Epithelial cell of esophagus (primary cell): ENCODE data around the gene STPG1.

Experiments used
- DNase-seq: peaks from one replicate; pipeline ENCODE4 v3.0.0; 2010; ENCODE audit warnings: low read depth
- H3K4me3 ChIP-seq: 2 replicates; pipeline ENCODE4 v1.5.1; 2011; ENCODE audit warnings: mild to moderate bottlenecking, low read length, control low read depth
- CTCF ChIP-seq: IDR thresholded peaks from 2 replicates; pipeline ENCODE4 v1.5.1; 2011; ENCODE audit warnings: low read depth, mild to moderate bottlenecking, low read length, control low read depth, inconsistent platforms; ENCODE audit not compliant: insufficient read depth; ENCODE audit errors: missing control alignments

Gene STPG1

GRCh38 chr1:24353292-24353891 is 60.2 kb downstream of the STPG1 start:
- H3K4me3 ChIP-seq, result no peak overlapping the region
- TF ChIP-seq CTCF, result no peak
- no peak for DNase-seq

- peak; percentile 76 for DNase-seq
- no peak overlapping the region for H3K4me3 ChIP-seq
- no peak for TF ChIP-seq CTCF
Measured at GRCh38 chr1:24351918-24352627, 61.5 kb downstream of the STPG1 start.

DNA sequence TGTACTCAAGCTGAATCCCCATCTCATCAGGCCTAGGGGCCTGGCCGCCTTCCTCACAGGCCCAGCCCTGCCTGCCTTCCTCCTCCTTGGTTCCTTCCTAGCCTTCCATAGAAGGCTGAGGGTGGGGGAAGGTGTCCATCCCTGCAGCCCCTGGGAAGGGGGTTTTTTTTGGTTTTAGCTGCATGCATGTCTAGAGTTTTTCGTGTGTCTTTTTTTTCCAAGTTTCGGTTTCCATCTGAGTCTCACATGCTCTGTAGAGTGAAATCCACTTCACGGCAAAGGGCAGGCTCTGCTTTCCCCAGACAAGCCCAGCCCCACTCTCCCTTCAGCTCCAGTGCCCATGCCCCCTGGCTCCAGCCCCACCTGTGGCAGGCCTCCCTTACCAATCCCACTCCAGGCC is 62.3 kb downstream of the STPG1 start:
- TF ChIP-seq CTCF, result no peak
- H3K4me3 ChIP-seq, result no peak overlapping the region
- DNase-seq, result no peak

GRCh38 chr1:24349891-24350290 is 63.7 kb downstream of the STPG1 start:
- TF ChIP-seq CTCF, result no peak
- DNase-seq, result peak; percentile 67
- no peak overlapping the region for H3K4me3 ChIP-seq

GRCh38 chr1:24348196-24348595 is 65.4 kb downstream of the STPG1 start:
- no peak for TF ChIP-seq CTCF
- no peak for DNase-seq
- no peak overlapping the region for H3K4me3 ChIP-seq

GRCh38 chr1:24347159-24347934 is 66.2 kb downstream of the STPG1 start:
- no peak for TF ChIP-seq CTCF
- DNase-seq, result no peak
- no peak overlapping the region for H3K4me3 ChIP-seq
